NCI-H1694 (cell line): ENCODE results near the gene NGFR.
A peak's percentile ranks its signal among the peaks of the same experiment; 100 is the strongest.
"Not testable (repeated sequence)": the region's sequence is repeated elsewhere in the genome, so short reads cannot be mapped to it uniquely, and the experiment has no call there.

ENCODE experiments used
- DNase-seq: peaks from one replicate; lab custom pipeline; 2025; lab: John Stamatoyannopoulos, UW

Gene NGFR

GRCh38 chr17:49496183-49496866 lies 1.2 kb downstream of the NGFR start:
- DNase-seq: peak; percentile 54

GRCh38 chr17:49496867-49497147 lies 1.7 kb downstream of the NGFR start:
- DNase-seq: no peak

- peak; percentile 27 for DNase-seq
These were observed 2.3 kb downstream of the NGFR start for GRCh38 chr17:49497148-49498028.

GRCh38 chr17:49498029-49498615 lies 3.0 kb downstream of the NGFR start:
- peak; percentile 42 for DNase-seq

GRCh38 chr17:49501496-49501895 lies 6.4 kb downstream of the NGFR start:
- DNase-seq: no peak

GRCh38 chr17:49502254-49502653 lies 7.2 kb downstream of the NGFR start:
- DNase-seq: no peak

- not testable (repeated sequence) for DNase-seq
These were observed 7.6 kb downstream of the NGFR start for GRCh38 chr17:49502680-49503079.

- DNase-seq: no peak
These were observed 9.3 kb downstream of the NGFR start for GRCh38 chr17:49504369-49504768.

- no peak for DNase-seq
These were observed 10.8 kb downstream of the NGFR start for GRCh38 chr17:49505854-49506253.

GRCh38 chr17:49506282-49506681 lies 11.2 kb downstream of the NGFR start:
- no peak for DNase-seq

GRCh38 chr17:49508061-49508865 lies 13.2 kb downstream of the NGFR start:
- DNase-seq: peak; percentile 76

- DNase-seq: peak; percentile 49
These were observed 13.9 kb downstream of the NGFR start for GRCh38 chr17:49508866-49509587.

GRCh38 chr17:49509588-49509917 lies 14.5 kb downstream of the NGFR start:
- DNase-seq: no peak

GRCh38 chr17:49510059-49510719 lies 15.1 kb downstream of the NGFR start:
- no peak for DNase-seq

GRCh38 chr17:49510720-49511110 lies 15.6 kb downstream of the NGFR start:
- DNase-seq: no peak

GRCh38 chr17:49511810-49512209 lies 16.7 kb downstream of the NGFR start:
- DNase-seq: no peak

- no peak for DNase-seq
These were observed 17.4 kb downstream of the NGFR start for GRCh38 chr17:49512296-49513043.

GRCh38 chr17:49513044-49513395 lies 17.9 kb downstream of the NGFR start:
- DNase-seq: no peak

GRCh38 chr17:49513641-49514040 lies 18.5 kb downstream of the NGFR start:
- no peak for DNase-seq

GRCh38 chr17:49514071-49514721 lies 19.1 kb downstream of the NGFR start:
- DNase-seq: no peak
